CD8-positive, alpha-beta memory T cell (primary cell): Measurements from ENCODE around the gene PMEL. TPM values are rescaled to one million over a fixed set of nuclear protein-coding genes. Genes with fewer than 3 reads are reported as not detected.
"Not testable (repeated sequence)": the region's sequence is repeated elsewhere in the genome, so short reads cannot be mapped to it uniquely, and the experiment has no call there.

ENCODE experiments used
- CTCF ChIA-PET: fragments of 350-600 bp; sonication (Branson Sonifier 250); formaldehyde crosslinking; loops from one replicate; lab custom pipeline; 2021; ENCODE audit warnings: antibody characterized with exemption; lab: Charles Lee
- POLR2A ChIA-PET: fragments of 350-600 bp; sonication (Branson Sonifier 250); formaldehyde crosslinking; loops from one replicate; lab custom pipeline; 2021; ENCODE audit warnings: antibody characterized with exemption; lab: Charles Lee
- DNase-seq, 5 donors: peaks; one replicate each; pipeline versions ENCODE4 v3.0.0 to v3.0.0-alpha.2; 2020 to 2022; ENCODE audit warnings: mixed read lengths in 1 of 5
- H3K27ac ChIP-seq: one replicate; pipeline ENCODE4 v1.7.0; 2013; ENCODE audit warnings: low read depth, mild to moderate bottlenecking, low read length, moderate library complexity
- H3K27me3 ChIP-seq: 2 replicates; pipeline ENCODE4 v1.7.0; 2013; ENCODE audit warnings: low read length, mild to moderate bottlenecking; ENCODE audit not compliant: insufficient read depth, poor library complexity, severe bottlenecking
- H3K36me3 ChIP-seq: 2 replicates; pipeline ENCODE4 v1.7.0; 2013; ENCODE audit warnings: mild to moderate bottlenecking, low read length, moderate library complexity; ENCODE audit not compliant: insufficient read depth
- H3K4me1 ChIP-seq: 2 replicates; pipeline ENCODE4 v1.7.0; 2013; ENCODE audit warnings: mild to moderate bottlenecking, low read length, moderate library complexity; ENCODE audit not compliant: insufficient read depth
- H3K4me3 ChIP-seq: 2 replicates; pipeline ENCODE4 v1.7.0; 2013; ENCODE audit warnings: mild to moderate bottlenecking, low read length
- H3K9me3 ChIP-seq: 2 replicates; pipeline ENCODE4 v1.7.0; 2013; ENCODE audit warnings: mild to moderate bottlenecking, low read length
- H3K27ac Mint-ChIP-seq, 8 donors: one replicate each; pipeline ENCODE4 v1.8.0; 2020 to 2021; ENCODE audit warnings: mixed read lengths in 8 of 8, mild to moderate bottlenecking in 6 of 8, inconsistent platforms in 3 of 8, moderate library complexity in 3 of 8
- H3K27me3 Mint-ChIP-seq, 2 donors: one replicate each; pipeline ENCODE4 v1.8.0; 2020 to 2021; ENCODE audit warnings: mixed read lengths in 2 of 2, mild to moderate bottlenecking in 1 of 2, moderate library complexity in 1 of 2
- H3K36me3 Mint-ChIP-seq, 3 donors: one replicate each; pipeline ENCODE4 v1.8.0; 2020 to 2021; ENCODE audit warnings: mixed read lengths in 3 of 3, inconsistent platforms in 1 of 3, mild to moderate bottlenecking in 1 of 3
- H3K4me1 Mint-ChIP-seq, 3 donors: one replicate each; pipeline ENCODE4 v1.8.0; 2020 to 2021; ENCODE audit warnings: mixed read lengths in 3 of 3, inconsistent platforms in 1 of 3, mild to moderate bottlenecking in 1 of 3
- H3K4me3 Mint-ChIP-seq, 7 donors: one replicate each; pipeline ENCODE4 v1.8.0; 2020 to 2021; ENCODE audit warnings: mixed read lengths in 7 of 7, mild to moderate bottlenecking in 6 of 7, moderate library complexity in 4 of 7, inconsistent platforms in 2 of 7
- H3K9me3 Mint-ChIP-seq, 5 donors: one replicate each; pipeline ENCODE4 v1.8.0; 2020 to 2022; ENCODE audit warnings: mixed read lengths in 5 of 5, mild to moderate bottlenecking in 3 of 5, moderate library complexity in 2 of 5, inconsistent platforms in 1 of 5
- polyA plus RNA-seq: library from polyadenylated mRNA; unstranded; fragments of 300-500 nt; fragmentation: Illumina TruSeq; gene quantifications from one replicate; pipeline ENCODE4 v1.2.3, GENCODE V29; 2021
- total RNA-seq, 2 experiments: library from RNA; stranded (reverse); gene quantifications; one replicate each; pipeline ENCODE4 v1.2.3, GENCODE V29; 2021

PMEL gene
- total and polyA plus RNA-seq, 3 experiments from 2014 or later, result 0.28 to 0.33 TPM; not detected in 1

DNA sequence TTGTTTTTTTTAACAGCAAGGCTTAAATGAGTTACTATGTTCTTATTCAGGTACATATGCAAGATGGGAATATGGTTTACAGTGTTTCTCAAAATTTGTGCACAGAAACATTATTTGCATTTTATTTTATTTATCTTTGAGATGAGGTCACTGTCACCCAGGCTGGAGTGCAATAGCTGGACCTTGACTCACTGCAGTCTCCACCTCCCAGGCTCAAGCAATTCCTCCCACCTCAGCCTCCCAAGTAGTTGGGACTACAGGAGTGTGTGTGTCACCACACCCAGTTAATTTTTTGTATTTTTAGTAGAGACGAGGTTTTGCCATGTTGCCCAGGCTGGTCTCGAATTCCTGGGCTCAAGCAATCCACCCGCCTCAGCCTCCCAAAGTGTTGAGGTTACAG, 46.8 kb downstream of the PMEL start:
- H3K4me3 Mint-ChIP-seq, H3K36me3 ChIP-seq, POLR2A ChIA-PET, H3K4me3 ChIP-seq, H3K27me3 Mint-ChIP-seq, H3K27me3 ChIP-seq, H3K27ac ChIP-seq, DNase-seq, H3K9me3 Mint-ChIP-seq, H3K9me3 ChIP-seq: not testable (repeated sequence)
- peak overlapping the region in 1 of 8 donors; percentile 29 for H3K27ac Mint-ChIP-seq
- peaks cover 40% of the 10 kb centered on the region for H3K4me1 ChIP-seq
- peaks cover 29 to 68% (median 40%) of the 10 kb centered on the region in 3 donors for H3K4me1 Mint-ChIP-seq
- CTCF ChIA-PET, result interaction anchor here (2.5 kb wide), 1 partner anchor 21 kb away, joined by 10 read pairs; no protein-coding TSS in a partner anchor
- peaks cover 0 to 48% (median 6%) of the 10 kb centered on the region in 3 donors for H3K36me3 Mint-ChIP-seq

DNA sequence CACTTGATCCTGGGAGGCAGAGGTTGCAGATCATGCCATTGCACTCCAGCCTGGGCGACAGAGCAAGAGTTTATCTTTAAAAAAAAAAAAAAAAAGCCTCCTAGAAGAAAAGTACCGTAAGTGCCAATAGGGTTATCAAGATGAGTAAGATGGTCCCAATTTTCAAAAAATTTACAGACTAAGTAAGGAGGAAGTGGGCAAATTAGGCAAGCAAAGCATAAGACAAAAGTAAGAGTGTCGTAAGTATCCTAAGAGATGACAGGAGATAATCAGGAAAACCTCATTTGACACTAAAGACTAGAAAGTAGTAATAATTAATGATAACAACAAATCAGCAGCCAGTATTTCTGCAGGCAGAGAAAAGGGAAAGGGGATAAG, 50.4 kb downstream of the PMEL start:
- Histone ChIP-seq H3K27me3 (no peaks in the 10 kb centered on the region), H3K4me1 (peaks cover 27% of the 10 kb centered on the region), H3K9me3 (no peaks in the 10 kb centered on the region), H3K36me3 (peaks cover 14% of the 10 kb centered on the region), H3K4me3 (no peak overlapping the region), H3K27ac (no peak overlapping the region)
- Mint-ChIP-seq H3K27me3 (peaks cover 0 to 2% of the 10 kb centered on the region in 2 donors), H3K4me1 (peaks cover 26 to 57% (median 29%) of the 10 kb centered on the region in 3 donors), H3K9me3 (no peaks in the 10 kb centered on the region), H3K36me3 (peaks cover 0 to 46% (median 11%) of the 10 kb centered on the region in 3 donors), H3K4me3 (no peak overlapping the region), H3K27ac (peak overlapping the region in 2 of 8 donors; percentile 1 to 28)
- no peak for DNase-seq
- ChIA-PET CTCF (interaction anchor here (1.0 to 1.6 kb wide), 3 partner anchors 11 to 25 kb away, joined by 3 read pairs; no protein-coding TSS in a partner anchor), POLR2A (no interaction called here)

DNA sequence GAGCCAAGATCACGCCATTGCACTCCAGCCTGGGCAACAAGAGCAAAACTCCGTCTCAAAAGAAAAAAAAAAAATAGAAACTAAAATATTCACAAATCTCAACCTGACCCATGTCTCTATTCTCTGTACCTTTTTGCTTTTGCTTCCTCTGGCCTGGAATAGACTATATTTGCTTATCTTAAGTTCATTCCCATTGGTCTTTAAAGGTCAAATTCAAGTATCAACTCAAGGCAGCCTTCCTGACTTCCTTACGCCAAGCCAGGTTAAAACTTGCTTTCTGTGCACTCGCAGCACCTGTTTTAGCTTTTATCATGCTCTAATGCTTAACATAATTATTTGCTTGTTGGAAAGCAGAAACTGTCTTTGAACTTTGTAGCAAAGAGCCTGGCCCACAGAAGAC, 52.9 kb downstream of the PMEL start:
- H3K4me3 ChIP-seq, result no peak overlapping the region
- Mint-ChIP-seq H3K27me3 (peaks cover 0 to 2% of the 10 kb centered on the region in 2 donors), H3K4me1 (peaks cover 28 to 54% (median 39%) of the 10 kb centered on the region in 3 donors), H3K4me3 (no peak overlapping the region), H3K36me3 (peaks cover 0 to 45% (median 11%) of the 10 kb centered on the region in 3 donors), H3K27ac (peak overlapping the region in 2 of 8 donors; percentile 2 to 52), H3K9me3 (no peaks in the 10 kb centered on the region)
- POLR2A ChIA-PET, result no interaction called here
- CTCF ChIA-PET, result no interaction called here
- DNase-seq, result no peak
- H3K27ac ChIP-seq, result no peak overlapping the region
- no peaks in the 10 kb centered on the region for H3K9me3 ChIP-seq
- peaks cover 14% of the 10 kb centered on the region for H3K36me3 ChIP-seq
- H3K27me3 ChIP-seq, result no peaks in the 10 kb centered on the region
- peaks cover 22% of the 10 kb centered on the region for H3K4me1 ChIP-seq

DNA sequence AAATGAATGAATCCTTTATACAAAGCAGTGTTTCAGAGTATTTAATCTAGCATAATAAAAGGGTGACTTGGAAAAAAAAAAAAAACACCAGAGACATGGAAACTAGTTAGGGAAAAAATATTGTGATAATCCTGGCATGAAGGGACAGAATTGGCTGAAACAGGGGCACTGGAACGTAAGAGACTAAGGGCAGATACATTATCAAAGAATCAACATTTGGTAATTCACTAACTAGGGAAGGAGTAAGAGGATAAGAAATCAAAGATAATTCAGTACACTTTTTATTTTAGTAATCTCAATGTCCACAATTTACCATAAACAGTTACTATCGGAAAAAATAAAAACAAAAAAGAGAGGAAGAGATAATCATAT, 56.3 kb downstream of the PMEL start:
- Mint-ChIP-seq H3K4me3 (no peak overlapping the region), H3K9me3 (no peaks in the 10 kb centered on the region), H3K36me3 (peaks cover 0 to 31% (median 9%) of the 10 kb centered on the region in 3 donors), H3K27me3 (peaks cover 0 to 2% of the 10 kb centered on the region in 2 donors), H3K4me1 (peaks cover 19 to 29% (median 28%) of the 10 kb centered on the region in 3 donors), H3K27ac (peak overlapping the region in 3 of 8 donors; percentile 5 to 56 (median 14))
- Histone ChIP-seq H3K4me1 (peaks cover 9% of the 10 kb centered on the region), H3K4me3 (no peak overlapping the region), H3K27ac (no peak overlapping the region), H3K27me3 (no peaks in the 10 kb centered on the region), H3K9me3 (no peaks in the 10 kb centered on the region), H3K36me3 (peaks cover 14% of the 10 kb centered on the region)
- ChIA-PET CTCF (no interaction called here), POLR2A (no interaction called here)
- no peak for DNase-seq

DNA sequence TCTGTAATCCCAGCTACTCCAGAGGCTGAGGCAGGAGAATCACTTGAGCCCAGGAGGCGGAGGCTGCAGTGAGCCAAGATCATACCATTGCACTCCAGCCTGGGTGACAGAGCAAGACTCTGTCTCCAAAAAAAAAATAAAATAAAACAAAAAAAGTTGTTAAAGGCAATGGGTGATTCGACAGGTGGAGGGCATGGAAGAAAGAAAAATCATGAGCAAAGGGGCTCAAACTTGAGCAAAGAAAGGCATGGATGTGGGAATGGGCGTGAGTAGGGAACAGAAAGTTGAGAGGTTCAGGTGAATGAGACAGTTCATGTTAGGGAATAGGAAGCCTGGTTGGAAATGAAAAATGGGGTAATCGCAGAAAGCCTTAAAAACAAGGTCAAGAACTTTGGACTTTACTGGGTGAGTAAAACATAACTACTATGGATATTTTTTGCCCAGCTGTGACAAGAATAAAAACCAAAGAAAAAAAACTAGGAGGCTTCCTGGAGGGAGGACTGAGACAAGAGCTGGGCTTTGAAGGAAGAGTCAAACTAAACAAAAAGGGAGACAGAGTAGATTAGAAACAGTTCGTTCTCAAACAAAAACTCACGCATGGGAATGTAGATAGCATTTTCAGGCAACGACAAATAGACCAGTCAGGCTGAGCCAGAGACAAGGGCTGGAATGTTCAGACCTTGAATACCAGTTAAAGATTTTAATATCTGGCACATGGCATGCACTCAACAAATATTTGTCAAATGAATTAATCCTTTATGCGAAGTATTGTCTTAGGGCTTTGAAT, 56.9 kb downstream of the PMEL start:
- H3K36me3 ChIP-seq, result peaks cover 10% of the 10 kb centered on the region
- H3K27ac ChIP-seq, result no peak overlapping the region
- H3K27ac Mint-ChIP-seq, result peak overlapping the region; percentile 8 to 93 (median 40)
- CTCF ChIA-PET, result no interaction called here
- H3K9me3 ChIP-seq, result no peaks in the 10 kb centered on the region
- POLR2A ChIA-PET, result no interaction called here
- H3K4me3 Mint-ChIP-seq, result no peak overlapping the region
- H3K4me3 ChIP-seq, result no peak overlapping the region
- H3K27me3 Mint-ChIP-seq, result peaks cover 0 to 2% of the 10 kb centered on the region in 2 donors
- no peak for DNase-seq
- H3K36me3 Mint-ChIP-seq, result peaks cover 0 to 25% (median 6%) of the 10 kb centered on the region in 3 donors
- no peaks in the 10 kb centered on the region for H3K9me3 Mint-ChIP-seq
- peaks cover 3% of the 10 kb centered on the region for H3K4me1 ChIP-seq
- no peaks in the 10 kb centered on the region for H3K27me3 ChIP-seq
- peaks cover 14 to 23% (median 22%) of the 10 kb centered on the region in 3 donors for H3K4me1 Mint-ChIP-seq

DNA sequence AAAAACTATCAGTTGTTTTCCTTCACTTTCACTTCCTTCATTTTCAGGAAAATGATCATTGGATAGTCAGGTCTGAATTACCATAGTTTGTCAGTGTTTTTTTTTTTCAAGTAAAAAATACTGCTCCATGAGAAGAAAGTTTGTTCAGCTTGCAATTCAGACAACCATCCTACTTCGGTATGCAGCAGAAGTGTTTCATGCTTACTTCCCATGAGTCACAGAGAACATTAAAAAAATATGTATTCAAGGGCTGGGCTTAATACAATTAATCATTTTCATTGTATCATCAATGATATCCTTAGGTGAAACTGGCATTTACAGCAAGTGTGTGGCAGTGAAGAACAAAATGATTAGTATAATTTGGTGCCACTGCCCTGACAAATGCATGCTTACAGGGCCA, 59.8 kb downstream of the PMEL start:
- CTCF ChIA-PET, result no interaction called here
- Mint-ChIP-seq H3K27me3 (no peaks in the 10 kb centered on the region), H3K4me1 (peaks cover 4 to 12% (median 11%) of the 10 kb centered on the region in 3 donors)

More for the DNA sequence above, 59.8 kb downstream of the PMEL start:
- H3K9me3 Mint-ChIP-seq, result no peaks in the 10 kb centered on the region
- Histone ChIP-seq H3K4me1 (no peaks in the 10 kb centered on the region), H3K4me3 (no peak overlapping the region), H3K27ac (no peak overlapping the region), H3K27me3 (no peaks in the 10 kb centered on the region), H3K9me3 (no peaks in the 10 kb centered on the region), H3K36me3 (peaks cover 3% of the 10 kb centered on the region)
- no peak overlapping the region for H3K4me3 Mint-ChIP-seq
- peak overlapping the region in 1 of 8 donors; percentile 43 for H3K27ac Mint-ChIP-seq
- H3K36me3 Mint-ChIP-seq, result peaks cover 0 to 37% (median 5%) of the 10 kb centered on the region in 3 donors
- POLR2A ChIA-PET, result no interaction called here
- DNase-seq, result no peak

Other genes with a start within 250 kb of the PMEL start
- gene BLOC1S1, start 250.0 kb downstream of the PMEL start, total RNA-seq, result 100 to 1,000 TPM in 1 of 2 experiments, 10 to 100 TPM in 1; 97.5 to 110 TPM
- 90.2 TPM for gene BLOC1S1, start 250.0 kb downstream of the PMEL start, polyA plus RNA-seq
- gene RDH5, start 245.6 kb downstream of the PMEL start, total RNA-seq, result 1 to 10 TPM; 8.1 to 8.5 TPM
- gene RDH5, start 245.6 kb downstream of the PMEL start, polyA plus RNA-seq, result 0.90 TPM
- gene CD63, start 237.0 kb downstream of the PMEL start, total RNA-seq, result 100 to 1,000 TPM; 200 to 202 TPM
- gene CD63, start 237.0 kb downstream of the PMEL start, polyA plus RNA-seq, result 375 TPM
- 10 to 100 TPM; 13.1 to 13.5 TPM for gene GDF11, start 222.9 kb downstream of the PMEL start, total RNA-seq
- gene GDF11, start 222.9 kb downstream of the PMEL start, polyA plus RNA-seq, result 1.4 TPM
- 100 to 1,000 TPM in 1 of 2 experiments, 10 to 100 TPM in 1; 89.7 to 103 TPM for gene SARNP, start 148.3 kb downstream of the PMEL start, total RNA-seq
- 109 TPM for gene SARNP, start 148.3 kb downstream of the PMEL start, polyA plus RNA-seq
- gene ORMDL2, start 148.0 kb downstream of the PMEL start, total RNA-seq, result 10 to 100 TPM; 49.0 to 49.7 TPM
- gene ORMDL2, start 148.0 kb downstream of the PMEL start, polyA plus RNA-seq, result 110 TPM
- 10 to 100 TPM; 39.1 to 40.8 TPM for gene DNAJC14, start 136.5 kb downstream of the PMEL start, total RNA-seq
- 40.2 TPM for gene DNAJC14, start 136.5 kb downstream of the PMEL start, polyA plus RNA-seq
- gene MMP19, start 123.1 kb downstream of the PMEL start, total RNA-seq, result 1 to 10 TPM in 1 of 2 experiments, under 1 TPM in 1; 0.29 to 1.0 TPM
- not detected for gene MMP19, start 123.1 kb downstream of the PMEL start, polyA plus RNA-seq
- gene PYM1, start 38.1 kb downstream of the PMEL start, total RNA-seq, result 10 to 100 TPM; 35.8 to 38.4 TPM
- gene PYM1, start 38.1 kb downstream of the PMEL start, polyA plus RNA-seq, result 80.8 TPM
- gene DGKA, start 34.9 kb downstream of the PMEL start, total RNA-seq, result 100 to 1,000 TPM; 221 to 236 TPM
- 234 TPM for gene DGKA, start 34.9 kb downstream of the PMEL start, polyA plus RNA-seq
- 100 to 1,000 TPM; 117 to 125 TPM for gene CDK2, start 788 bp upstream of the PMEL start, total RNA-seq
- 8.2 TPM for gene CDK2, start 788 bp upstream of the PMEL start, polyA plus RNA-seq
- 10 to 100 TPM; 36.6 to 38.3 TPM for gene RAB5B, start 8.0 kb upstream of the PMEL start, total RNA-seq
- gene RAB5B, start 8.0 kb upstream of the PMEL start, polyA plus RNA-seq, result 68.5 TPM
- 1 to 10 TPM; 2.3 to 2.5 TPM for gene SUOX, start 31.2 kb upstream of the PMEL start, total RNA-seq
- 0.90 TPM for gene SUOX, start 31.2 kb upstream of the PMEL start, polyA plus RNA-seq
- 10 to 100 TPM; 11.0 to 11.6 TPM for gene IKZF4, start 55.0 kb upstream of the PMEL start, total RNA-seq
- 0.86 TPM for gene IKZF4, start 55.0 kb upstream of the PMEL start, polyA plus RNA-seq
- 10 to 100 TPM; 48.8 to 59.9 TPM for gene RPS26, start 75.9 kb upstream of the PMEL start, total RNA-seq
- 1,127 TPM for gene RPS26, start 75.9 kb upstream of the PMEL start, polyA plus RNA-seq
- 1 to 10 TPM; 1.7 to 1.9 TPM for gene ERBB3, start 114.1 kb upstream of the PMEL start, total RNA-seq
- gene ERBB3, start 114.1 kb upstream of the PMEL start, polyA plus RNA-seq, result 0.63 TPM
- gene PA2G4, start 138.5 kb upstream of the PMEL start, total RNA-seq, result 100 to 1,000 TPM; 468 to 504 TPM
- gene PA2G4, start 138.5 kb upstream of the PMEL start, polyA plus RNA-seq, result 249 TPM
- gene RPL41, start 150.6 kb upstream of the PMEL start, total RNA-seq, result 1,000 to 10,000 TPM; 5,711 to 5,990 TPM
- 7,268 TPM for gene RPL41, start 150.6 kb upstream of the PMEL start, polyA plus RNA-seq
- gene ZC3H10, start 152.2 kb upstream of the PMEL start, total RNA-seq, result 1 to 10 TPM; 8.1 to 9.0 TPM
- gene ZC3H10, start 152.2 kb upstream of the PMEL start, polyA plus RNA-seq, result 3.2 TPM
- 100 to 1,000 TPM; 185 to 191 TPM for gene ESYT1, start 162.2 kb upstream of the PMEL start, total RNA-seq
- 374 TPM for gene ESYT1, start 162.2 kb upstream of the PMEL start, polyA plus RNA-seq
- 10 to 100 TPM; 68.6 to 70.0 TPM for gene MYL6B, start 186.5 kb upstream of the PMEL start, total RNA-seq
- gene MYL6B, start 186.5 kb upstream of the PMEL start, polyA plus RNA-seq, result 6.2 TPM
- gene MYL6, start 192.3 kb upstream of the PMEL start, total RNA-seq, result 1,000 to 10,000 TPM; 1,010 to 1,017 TPM
- gene MYL6, start 192.3 kb upstream of the PMEL start, polyA plus RNA-seq, result 2,423 TPM
- 100 to 1,000 TPM; 107 to 118 TPM for gene SMARCC2, start 223.4 kb upstream of the PMEL start, total RNA-seq
- 92.4 TPM for gene SMARCC2, start 223.4 kb upstream of the PMEL start, polyA plus RNA-seq